Glomerular visceral epithelial cell (primary cell): ENCODE data around the gene TIMM8B.
"Not testable (repeated sequence)": the region's sequence is repeated elsewhere in the genome, so short reads cannot be mapped to it uniquely, and the experiment has no call there.

Experiments used
- DNase-seq: peaks from one replicate; pipeline ENCODE4 v3.0.0-alpha.2; 2016; ENCODE audit errors: extremely low spot score

Gene TIMM8B

DNA sequence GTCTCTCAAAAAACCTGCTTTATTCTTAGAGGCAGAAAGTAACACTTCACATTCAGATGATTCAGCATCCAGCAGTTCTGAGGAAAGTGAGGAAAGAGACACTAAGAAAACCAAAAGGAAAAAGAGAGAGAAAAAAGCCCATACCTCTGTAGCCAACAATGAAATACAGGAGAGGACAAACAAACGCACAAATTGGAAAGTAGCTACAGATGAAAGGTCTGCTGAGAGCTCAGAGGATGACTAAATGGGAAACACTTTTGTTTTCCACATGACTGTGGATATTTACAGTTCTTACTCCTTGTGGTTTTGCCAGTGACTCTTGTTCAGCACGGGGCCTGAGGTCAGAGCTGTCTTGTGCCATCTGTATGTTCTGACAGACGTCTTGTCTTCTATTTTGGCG, 3.8 kb downstream of the TIMM8B start:
- peak; percentile 19 for DNase-seq

DNA sequence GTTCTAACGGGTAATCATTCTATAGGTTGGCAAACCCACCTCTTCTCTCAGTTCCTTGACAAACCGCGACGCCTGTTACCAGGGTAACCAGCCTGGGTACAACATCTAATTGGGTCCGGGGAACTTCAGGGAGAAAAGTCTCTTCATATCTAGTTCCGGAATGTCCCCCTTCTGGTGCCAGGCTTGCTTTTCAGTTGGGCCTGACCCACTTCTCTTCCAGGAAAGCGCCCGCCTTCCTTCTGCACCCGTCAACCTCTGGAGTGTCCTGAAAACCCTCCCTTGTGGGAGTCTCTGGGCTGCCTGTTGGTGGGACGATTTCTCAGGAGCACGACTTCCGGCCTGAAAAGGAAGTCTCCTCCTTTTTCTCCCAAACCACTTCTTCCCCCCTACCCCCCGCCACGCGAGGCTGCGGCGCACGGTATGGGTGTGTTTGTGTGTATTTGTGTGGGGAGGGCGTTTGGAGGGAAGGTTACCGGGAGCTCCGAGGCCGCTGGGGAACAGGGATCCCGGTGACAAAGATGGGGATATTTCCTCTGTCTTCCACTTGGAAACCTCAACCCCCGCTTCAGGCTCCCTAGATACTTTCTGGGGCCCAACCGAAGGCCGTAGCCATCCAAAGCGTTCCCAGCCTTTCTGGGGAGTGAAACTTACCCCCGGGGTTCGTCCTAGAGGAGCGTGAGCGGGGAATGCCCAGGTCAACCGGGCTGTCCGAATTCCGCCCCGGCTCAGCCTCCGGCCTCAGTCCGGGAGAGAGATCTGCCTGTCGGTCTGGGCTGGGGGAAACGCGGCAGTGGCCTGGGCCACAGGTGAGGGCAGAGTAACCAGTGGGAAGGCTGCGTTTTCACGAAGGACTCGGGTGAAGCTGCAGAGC, 12.4 kb downstream of the TIMM8B start, which contains the start of the genes NKAPD1 and PIH1D2:
Gene NKAPD1 (plus strand): TSS at position 359 of the 871 bp plus-strand sequence. CDS start 1,276 bp downstream, outside the sequence.
Gene PIH1D2 (minus strand): TSS at position 77 of the 871 bp plus-strand sequence. CDS start 843 bp downstream, outside the sequence.
- DNase-seq, result peak; percentile 87

DNA sequence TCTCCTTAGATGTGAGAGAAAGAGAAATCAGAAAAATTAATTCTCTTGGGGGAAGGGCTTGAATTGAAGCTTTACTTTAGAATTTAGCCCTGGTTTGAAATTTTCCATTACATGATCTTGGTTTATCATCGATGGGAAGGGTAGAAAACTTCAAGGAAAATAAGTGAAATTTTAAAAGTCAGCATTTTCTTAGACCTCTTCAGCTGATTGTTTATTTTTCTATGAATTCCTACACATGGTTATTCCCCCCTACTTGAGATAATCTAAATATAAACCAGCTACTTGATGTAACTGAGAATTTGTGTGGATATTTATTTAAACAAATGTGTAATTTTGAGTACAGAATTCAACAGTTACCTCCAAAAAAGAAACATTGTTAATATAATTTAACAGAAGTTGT, 23.6 kb downstream of the TIMM8B start:
- no peak for DNase-seq

DNA sequence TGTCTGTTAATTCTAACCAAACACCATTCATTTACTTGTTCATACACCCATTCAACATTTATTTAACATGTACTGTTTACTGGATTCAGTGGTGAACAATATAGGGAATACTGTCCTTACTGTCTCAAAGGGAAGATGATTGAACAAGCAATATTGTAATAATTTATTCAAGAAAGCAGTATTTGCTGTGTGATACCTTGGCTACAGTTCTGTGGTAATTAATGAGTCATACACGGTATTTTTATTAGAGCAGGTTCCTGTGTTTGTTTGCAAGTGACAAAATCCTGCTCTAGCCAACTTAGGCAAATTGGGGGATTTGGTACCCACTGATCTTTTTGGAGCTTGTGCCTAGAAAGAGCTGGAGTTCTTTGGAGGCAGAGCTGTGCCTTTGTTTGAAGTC, 28.5 kb downstream of the TIMM8B start:
- no peak for DNase-seq

DNA sequence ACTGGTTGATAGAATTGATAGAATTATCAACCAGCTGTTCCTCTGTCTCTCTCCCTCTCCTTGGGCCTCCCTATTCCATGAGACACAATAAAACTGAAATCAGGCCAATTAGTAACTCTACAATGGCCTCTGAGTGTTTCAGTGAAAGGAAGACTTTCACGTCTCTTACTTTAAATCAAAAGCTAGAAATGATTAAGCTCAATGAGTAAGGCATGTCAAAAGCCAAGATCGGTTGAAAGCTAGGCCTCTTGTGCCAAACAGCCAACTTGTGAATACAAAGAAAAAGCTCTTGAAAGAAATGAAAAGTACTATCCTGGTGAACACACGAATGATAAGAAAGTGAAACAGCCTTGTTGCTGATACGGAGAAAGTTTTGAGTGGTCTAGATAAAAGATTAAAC, 29.4 kb downstream of the TIMM8B start:
- no peak for DNase-seq

DNA sequence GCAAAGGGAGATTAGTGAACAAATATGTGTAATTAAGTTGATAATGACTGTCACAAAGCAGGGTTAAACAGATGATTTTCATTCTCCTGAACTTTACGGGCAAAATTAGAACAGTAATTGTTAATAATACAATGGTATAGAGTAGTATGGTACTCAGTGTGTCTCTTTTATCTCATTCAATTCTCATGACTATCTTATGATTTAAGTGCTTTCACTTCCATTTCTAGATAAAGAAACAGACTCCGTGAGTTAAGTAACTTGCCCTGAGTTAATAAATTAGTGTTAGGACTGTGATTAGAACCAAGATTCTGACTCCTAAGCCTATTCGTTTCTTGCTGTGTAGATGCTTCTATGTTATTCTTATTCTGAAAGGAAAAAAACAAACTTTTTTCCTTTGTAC, 34.8 kb downstream of the TIMM8B start:
- DNase-seq, result no peak

GRCh38 chr11:112050721-112051120, 35.8 kb downstream of the TIMM8B start:
- no peak for DNase-seq

DNA sequence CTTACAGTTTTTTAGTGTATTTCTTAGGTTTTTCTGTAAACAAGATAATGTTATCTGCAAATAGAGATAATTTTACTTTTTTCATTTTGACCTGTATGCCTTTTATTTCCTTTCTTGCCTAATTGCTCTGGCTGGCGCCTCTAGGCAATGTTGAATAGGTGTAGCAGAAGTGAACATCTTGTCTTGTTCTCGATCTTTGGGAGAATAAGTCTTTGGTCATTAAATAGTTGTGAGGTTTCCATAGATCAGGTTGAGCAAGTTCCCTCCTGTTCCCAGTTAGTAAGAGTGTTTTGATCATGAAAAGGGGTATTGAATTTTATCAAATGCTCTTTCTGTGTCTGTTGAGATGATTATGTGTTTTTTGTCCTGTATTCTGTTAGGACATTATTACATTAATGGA, 36.8 kb downstream of the TIMM8B start:
- DNase-seq, result no peak

GRCh38 chr11:112048256-112048655, 38.3 kb downstream of the TIMM8B start:
- not testable (repeated sequence) for DNase-seq

DNA sequence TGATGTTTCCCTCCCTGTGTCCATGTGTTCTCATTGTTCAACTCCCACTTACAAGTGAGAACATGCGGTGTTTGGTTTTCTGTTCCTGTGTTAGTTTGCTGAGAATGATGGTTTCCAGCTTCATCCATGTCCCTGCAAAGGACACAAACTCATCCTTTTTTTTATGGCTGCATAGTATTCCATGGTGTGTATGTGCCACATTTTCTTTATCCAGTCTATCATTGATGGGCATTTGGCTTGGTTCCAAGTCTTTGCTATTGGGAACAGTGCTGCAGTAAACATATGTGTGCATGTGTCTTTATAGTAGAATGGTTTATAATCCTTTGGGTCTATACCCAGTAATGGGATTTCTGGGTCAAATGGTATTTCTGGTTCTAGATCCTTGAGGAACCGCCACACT, 39.9 kb downstream of the TIMM8B start:
- not testable (repeated sequence) for DNase-seq

DNA sequence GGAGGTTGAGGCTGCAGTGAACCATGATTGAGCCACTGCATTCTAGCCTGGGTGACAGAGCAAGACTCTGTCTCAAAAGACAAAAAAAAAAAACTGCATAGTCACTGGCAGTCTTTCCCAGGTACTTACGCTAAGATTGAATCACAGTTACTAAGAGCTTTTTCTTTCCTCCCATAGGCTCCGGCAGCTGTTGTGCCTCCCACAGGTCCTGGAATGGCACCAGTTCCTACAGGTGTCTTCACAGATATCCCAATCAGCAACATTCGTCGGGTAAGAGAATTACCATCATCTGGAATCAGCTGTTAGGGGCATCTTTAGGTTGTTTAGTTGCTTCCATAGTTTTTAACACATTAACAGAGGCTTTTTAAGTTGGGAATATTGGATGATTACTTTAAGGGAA, 41.6 kb downstream of the TIMM8B start:
- DNase-seq, result no peak

- no peak for DNase-seq
Measured at GRCh38 chr11:112042961-112043304, 43.6 kb downstream of the TIMM8B start.

DNA sequence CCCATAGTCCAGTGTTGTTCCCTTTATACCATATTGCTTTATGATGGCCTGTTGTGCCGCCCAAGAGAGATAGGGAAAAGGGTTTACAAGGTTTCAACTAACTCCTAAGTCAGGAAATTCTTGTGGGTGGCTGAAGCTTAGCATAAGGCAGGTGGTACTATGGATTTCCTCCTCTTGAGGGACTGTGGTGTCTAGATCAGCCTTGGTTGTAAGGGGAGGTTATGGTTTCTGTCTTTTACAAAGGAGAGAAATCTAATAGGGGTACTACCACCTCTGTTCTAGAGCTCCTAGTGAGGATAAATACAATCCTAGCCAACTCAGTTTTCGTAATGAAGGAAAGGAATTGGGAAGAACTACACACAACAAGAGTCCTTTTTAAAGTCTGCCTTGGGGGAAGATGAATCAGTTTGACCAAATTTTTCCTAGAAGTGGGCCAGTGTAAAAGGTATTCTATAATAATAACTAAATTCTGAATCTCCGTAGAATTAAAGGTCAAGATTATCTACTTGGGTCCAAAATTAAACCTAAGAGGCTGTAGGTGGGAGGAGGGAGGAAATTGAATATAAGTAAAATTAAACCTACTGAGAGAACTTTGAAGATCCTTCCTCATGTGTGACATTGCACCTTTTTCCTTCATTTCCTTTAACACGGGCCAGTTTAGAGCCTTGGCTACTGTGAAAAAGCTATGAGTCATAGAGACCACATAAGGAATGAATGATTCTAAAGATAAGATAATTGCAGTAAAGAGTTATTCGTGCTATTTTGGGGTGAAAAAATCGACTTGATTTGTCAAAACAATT, 44.2 kb downstream of the TIMM8B start:
- no peak for DNase-seq

- no peak for DNase-seq
Measured at GRCh38 chr11:112037527-112037926, 49.0 kb downstream of the TIMM8B start.
